Rectal smooth muscle tissue (tissue), 1 donor: ENCODE data around the gene CHAF1B.

ENCODE experiments used
- H3K27ac ChIP-seq: one replicate; pipeline ENCODE4 v1.7.0; 2013; ENCODE audit warnings: low read depth, low read length, inconsistent platforms
- H3K27me3 ChIP-seq: one replicate; pipeline ENCODE4 v1.7.0; 2013; ENCODE audit warnings: low read length; ENCODE audit not compliant: control insufficient read depth, insufficient read depth
- H3K36me3 ChIP-seq: one replicate; pipeline ENCODE4 v1.7.0; 2013; ENCODE audit warnings: low read length; ENCODE audit not compliant: control insufficient read depth, insufficient read depth
- H3K4me1 ChIP-seq: one replicate; pipeline ENCODE4 v1.7.0; 2013; ENCODE audit warnings: low read length; ENCODE audit not compliant: control insufficient read depth, insufficient read depth
- H3K4me3 ChIP-seq: one replicate; pipeline ENCODE4 v1.7.0; 2013; ENCODE audit warnings: low read length
- H3K9ac ChIP-seq: one replicate; pipeline ENCODE4 v1.7.0; 2013; ENCODE audit warnings: low read length

CHAF1B gene

GRCh38 chr21:36420571-36421339, 35.6 kb downstream of the CHAF1B start:
- Histone ChIP-seq H3K9ac (no peak overlapping the region), H3K4me1 (no peaks in the 10 kb centered on the region), H3K4me3 (no peak overlapping the region), H3K27me3 (no peaks in the 10 kb centered on the region), H3K27ac (no peak overlapping the region), H3K36me3 (no peaks in the 10 kb centered on the region)

GRCh38 chr21:36422279-36423098, 37.3 kb downstream of the CHAF1B start:
- Histone ChIP-seq H3K4me3 (no peak overlapping the region), H3K36me3 (no peaks in the 10 kb centered on the region), H3K9ac (no peak overlapping the region), H3K27ac (no peak overlapping the region), H3K4me1 (no peaks in the 10 kb centered on the region), H3K27me3 (no peaks in the 10 kb centered on the region)

GRCh38 chr21:36423771-36424433, 38.7 kb downstream of the CHAF1B start:
- Histone ChIP-seq H3K4me3 (no peak overlapping the region), H3K27ac (no peak overlapping the region), H3K4me1 (no peaks in the 10 kb centered on the region), H3K27me3 (no peaks in the 10 kb centered on the region), H3K9ac (no peak overlapping the region), H3K36me3 (no peaks in the 10 kb centered on the region)

GRCh38 chr21:36424592-36424991, 39.4 kb downstream of the CHAF1B start:
- Histone ChIP-seq H3K27ac (no peak overlapping the region), H3K36me3 (no peaks in the 10 kb centered on the region)

GRCh38 chr21:36425286-36425685, 40.1 kb downstream of the CHAF1B start:
- no peak overlapping the region for H3K9ac ChIP-seq
- no peak overlapping the region for H3K4me3 ChIP-seq
- peaks cover 2% of the 10 kb centered on the region for H3K27me3 ChIP-seq
- no peaks in the 10 kb centered on the region for H3K4me1 ChIP-seq
- no peak overlapping the region for H3K27ac ChIP-seq
- no peaks in the 10 kb centered on the region for H3K36me3 ChIP-seq

More at GRCh38 chr21:36424592-36424991, 39.4 kb downstream of the CHAF1B start:
- H3K27me3 ChIP-seq = peaks cover 2% of the 10 kb centered on the region
- no peak overlapping the region for H3K4me3 ChIP-seq
- H3K9ac ChIP-seq = no peak overlapping the region
- no peaks in the 10 kb centered on the region for H3K4me1 ChIP-seq

- no peak overlapping the region for H3K4me3 ChIP-seq
- H3K36me3 ChIP-seq = no peaks in the 10 kb centered on the region
Measured at GRCh38 chr21:36427502-36427901, 42.3 kb downstream of the CHAF1B start.

GRCh38 chr21:36428761-36429432, 43.7 kb downstream of the CHAF1B start:
- Histone ChIP-seq H3K4me1 (no peaks in the 10 kb centered on the region), H3K27ac (no peak overlapping the region), H3K27me3 (peaks cover 2% of the 10 kb centered on the region), H3K9ac (no peak overlapping the region), H3K4me3 (no peak overlapping the region), H3K36me3 (no peaks in the 10 kb centered on the region)

More at GRCh38 chr21:36427502-36427901, 42.3 kb downstream of the CHAF1B start:
- Histone ChIP-seq H3K4me1 (no peaks in the 10 kb centered on the region), H3K27ac (no peak overlapping the region), H3K27me3 (peaks cover 2% of the 10 kb centered on the region), H3K9ac (no peak overlapping the region)

GRCh38 chr21:36429947-36430546, 44.9 kb downstream of the CHAF1B start:
- Histone ChIP-seq H3K4me3 (peak overlapping the region; percentile 20), H3K27me3 (peaks cover 2% of the 10 kb centered on the region), H3K27ac (no peak overlapping the region), H3K9ac (no peak overlapping the region), H3K36me3 (no peaks in the 10 kb centered on the region), H3K4me1 (no peaks in the 10 kb centered on the region)

- Histone ChIP-seq H3K9ac (no peak overlapping the region), H3K27ac (no peak overlapping the region), H3K27me3 (peaks cover 2% of the 10 kb centered on the region), H3K4me3 (no peak overlapping the region), H3K36me3 (no peaks in the 10 kb centered on the region), H3K4me1 (no peaks in the 10 kb centered on the region)
Measured at GRCh38 chr21:36430841-36431240, 45.6 kb downstream of the CHAF1B start.

GRCh38 chr21:36431252-36431651, 46.1 kb downstream of the CHAF1B start:
- Histone ChIP-seq H3K27ac (no peak overlapping the region), H3K4me1 (no peaks in the 10 kb centered on the region), H3K9ac (no peak overlapping the region), H3K4me3 (no peak overlapping the region), H3K36me3 (no peaks in the 10 kb centered on the region), H3K27me3 (peaks cover 2% of the 10 kb centered on the region)

GRCh38 chr21:36433059-36433709, 48.0 kb downstream of the CHAF1B start:
- Histone ChIP-seq H3K27me3 (peaks cover 2% of the 10 kb centered on the region), H3K4me3 (no peak overlapping the region), H3K4me1 (no peaks in the 10 kb centered on the region), H3K27ac (no peak overlapping the region), H3K36me3 (no peaks in the 10 kb centered on the region), H3K9ac (no peak overlapping the region)
